ENCODE measurements around the gene FBXO8. TPM values are rescaled to one million over a fixed set of nuclear protein-coding genes. Genes with fewer than 3 reads are reported as not detected.

FBXO8 gene
- total RNA-seq, 1 donor from 2014 or later: 39.1 TPM

DNA sequence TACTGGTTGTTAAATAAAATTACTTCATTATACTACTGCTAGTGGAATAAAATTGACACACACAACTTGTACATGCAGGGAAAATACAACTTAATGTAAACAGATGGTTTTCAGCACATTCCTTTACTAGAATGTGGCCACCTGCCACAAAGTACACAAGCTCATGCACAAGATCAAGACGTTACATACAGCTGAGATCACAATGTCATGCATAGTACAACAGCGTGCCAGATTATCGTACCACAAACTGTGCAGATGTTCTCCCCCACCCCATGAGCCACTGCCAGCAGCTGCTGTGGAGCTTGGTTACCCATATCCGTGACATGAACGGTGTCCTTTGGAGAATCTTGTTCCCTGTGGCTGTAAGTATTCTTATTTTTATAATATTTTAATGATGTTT lies 27.7 kb downstream of the FBXO8 start:
- TF ChIP-seq CTCF (IDR thresholded peaks at IDR 0.05): no peak
- intact Hi-C loops (cut with DNase I): no loop called here
- Histone ChIP-seq H3K9me3 (no peaks in the 10 kb centered on the region), H3K4me3 (no peak overlapping the region), H3K4me1 (peaks cover 16% of the 10 kb centered on the region), H3K36me3 (peaks cover 12% of the 10 kb centered on the region), H3K27ac (no peak overlapping the region), H3K27me3 (ENCODE audit: low read depth) (no peaks in the 10 kb centered on the region)
- no peak for ATAC-seq
- DNase-seq: no peak

DNA sequence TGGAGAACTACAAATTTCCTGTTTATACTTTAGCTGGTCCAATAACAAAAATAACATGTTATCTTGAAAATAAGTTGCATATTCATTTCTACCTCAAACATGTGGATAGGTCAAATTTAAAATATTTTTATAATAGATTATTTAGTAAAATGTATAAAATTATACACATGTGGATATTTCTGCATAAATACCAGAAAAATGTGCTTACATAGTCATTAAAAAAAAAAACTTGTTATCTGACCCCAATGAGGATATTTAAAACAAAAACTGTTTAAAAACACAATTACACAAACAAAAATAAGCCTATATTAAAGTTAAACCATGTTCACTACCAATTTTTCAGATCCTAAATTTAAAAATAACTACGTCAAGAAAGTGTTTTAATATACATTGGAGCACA lies 28.1 kb downstream of the FBXO8 start:
- DNase-seq (no peak), ATAC-seq (no peak)
- intact Hi-C loops (cut with DNase I): no loop called here
- TF ChIP-seq CTCF (IDR thresholded peaks at IDR 0.05): no peak
- Histone ChIP-seq H3K27me3 (ENCODE audit: low read depth) (no peaks in the 10 kb centered on the region), H3K9me3 (no peaks in the 10 kb centered on the region), H3K36me3 (peaks cover 12% of the 10 kb centered on the region), H3K27ac (no peak overlapping the region), H3K4me1 (peaks cover 13% of the 10 kb centered on the region), H3K4me3 (no peak overlapping the region)

DNA sequence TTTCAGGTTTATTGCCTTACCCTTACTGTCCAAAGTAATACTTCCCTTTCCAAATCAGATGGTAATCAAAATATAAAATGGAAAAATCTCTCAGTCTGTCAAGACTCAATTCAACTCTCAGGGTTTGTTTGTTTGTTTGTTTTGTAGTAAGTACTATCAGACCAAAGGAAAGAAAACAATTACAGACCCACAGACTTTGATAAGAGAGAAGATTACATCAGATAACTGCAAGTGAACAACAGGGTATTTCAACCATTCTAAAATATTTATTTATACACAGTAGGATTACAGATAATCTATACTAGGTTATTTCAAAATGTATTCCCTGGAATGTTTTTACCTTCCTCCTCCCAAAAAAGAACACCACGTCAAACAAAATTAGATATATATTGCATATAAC lies 28.9 kb downstream of the FBXO8 start:
- Histone ChIP-seq H3K4me1 (peaks cover 7% of the 10 kb centered on the region), H3K9me3 (no peaks in the 10 kb centered on the region), H3K27me3 (ENCODE audit: low read depth) (no peaks in the 10 kb centered on the region), H3K36me3 (peaks cover 12% of the 10 kb centered on the region), H3K4me3 (no peak overlapping the region), H3K27ac (no peak overlapping the region)
- intact Hi-C loops (cut with DNase I): no loop called here
- TF ChIP-seq CTCF (IDR thresholded peaks at IDR 0.05): no peak
- DNase-seq (no peak), ATAC-seq (no peak)

DNA sequence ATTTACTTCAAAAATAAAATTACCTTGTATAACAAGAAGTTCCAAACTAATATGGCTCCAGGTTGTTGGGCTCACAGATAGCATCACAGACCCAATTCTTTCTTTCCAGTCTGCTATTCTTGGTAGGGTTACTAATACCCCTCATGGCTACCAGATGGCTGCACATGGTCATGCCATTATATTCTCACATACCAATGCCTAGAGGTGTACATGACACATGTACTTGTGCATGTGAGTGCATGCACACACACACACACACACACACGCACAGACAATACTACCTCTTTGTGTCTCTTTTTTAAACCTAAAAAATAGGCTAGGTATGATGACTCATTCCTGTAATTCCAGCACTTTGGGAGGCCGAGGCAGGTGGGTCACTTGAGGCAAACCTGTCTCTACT lies 31.1 kb downstream of the FBXO8 start:
- DNase-seq (no peak), ATAC-seq (no peak)
- H3K27ac ChIP-seq: no peak overlapping the region
- intact Hi-C loops (cut with DNase I): no loop called here
- no peaks in the 10 kb centered on the region for H3K9me3 ChIP-seq
- peaks cover 7% of the 10 kb centered on the region for H3K4me1 ChIP-seq
- TF ChIP-seq CTCF (IDR thresholded peaks at IDR 0.05): no peak
- H3K27me3 ChIP-seq (ENCODE audit: low read depth): no peaks in the 10 kb centered on the region
- H3K4me3 ChIP-seq: no peak overlapping the region
- peaks cover 4% of the 10 kb centered on the region for H3K36me3 ChIP-seq

GRCh38 chr4:174248407-174248806 lies 35.1 kb downstream of the FBXO8 start:
- intact Hi-C loops (cut with DNase I): no loop called here

More at GRCh38 chr4:174248407-174248806, 35.1 kb downstream of the FBXO8 start:
- H3K9me3 ChIP-seq: no peaks in the 10 kb centered on the region
- DNase-seq (no peak), ATAC-seq (no peak)
- H3K4me1 ChIP-seq: no peaks in the 10 kb centered on the region
- no peak overlapping the region for H3K4me3 ChIP-seq
- no peak overlapping the region for H3K27ac ChIP-seq
- TF ChIP-seq CTCF (IDR thresholded peaks at IDR 0.05): no peak
- H3K36me3 ChIP-seq: no peaks in the 10 kb centered on the region
- H3K27me3 ChIP-seq (ENCODE audit: low read depth): no peaks in the 10 kb centered on the region
